HG02973 (cell line): Measurements from ENCODE around the gene GNAL.
"Not testable (repeated sequence)": the region's sequence is repeated elsewhere in the genome, so short reads cannot be mapped to it uniquely, and the experiment has no call there.

ENCODE experiments used
- ATAC-seq: cut with Tn5 transposase; IDR thresholded peaks from one replicate; pipeline ENCODE4 v1.9.1; 2021; ENCODE audit warnings: moderate library complexity; ENCODE audit not compliant: unreplicated experiment

Gene GNAL

DNA sequence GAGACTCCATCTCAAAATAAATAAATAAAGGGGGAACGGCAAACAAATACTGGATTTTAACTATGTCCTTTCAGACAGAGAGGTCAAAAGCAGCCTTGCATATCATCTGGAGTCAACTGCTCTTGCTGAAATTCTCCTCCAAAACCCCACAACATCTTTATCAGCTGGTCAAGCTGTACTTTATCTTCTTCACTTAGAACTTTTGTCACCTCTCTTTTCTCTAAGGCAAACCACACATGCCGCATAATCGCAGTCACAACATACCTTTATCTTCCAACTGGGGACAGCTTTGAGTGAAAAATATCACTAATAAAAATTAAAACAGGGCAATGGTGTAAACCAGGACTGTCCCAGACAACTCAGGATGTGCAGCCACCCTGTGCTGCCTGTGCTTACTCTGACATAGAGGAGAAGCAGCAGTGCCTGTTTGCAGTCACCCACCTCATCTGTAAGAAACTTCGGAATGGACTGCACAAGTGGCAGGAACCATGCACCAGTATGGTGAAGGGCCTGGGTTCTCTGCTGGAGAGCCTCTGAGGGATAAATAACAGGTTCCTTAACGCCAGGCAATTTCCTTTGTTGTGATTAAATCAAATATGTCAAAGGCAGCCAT lies 212.9 kb downstream of the GNAL start:
- ATAC-seq: no peak

DNA sequence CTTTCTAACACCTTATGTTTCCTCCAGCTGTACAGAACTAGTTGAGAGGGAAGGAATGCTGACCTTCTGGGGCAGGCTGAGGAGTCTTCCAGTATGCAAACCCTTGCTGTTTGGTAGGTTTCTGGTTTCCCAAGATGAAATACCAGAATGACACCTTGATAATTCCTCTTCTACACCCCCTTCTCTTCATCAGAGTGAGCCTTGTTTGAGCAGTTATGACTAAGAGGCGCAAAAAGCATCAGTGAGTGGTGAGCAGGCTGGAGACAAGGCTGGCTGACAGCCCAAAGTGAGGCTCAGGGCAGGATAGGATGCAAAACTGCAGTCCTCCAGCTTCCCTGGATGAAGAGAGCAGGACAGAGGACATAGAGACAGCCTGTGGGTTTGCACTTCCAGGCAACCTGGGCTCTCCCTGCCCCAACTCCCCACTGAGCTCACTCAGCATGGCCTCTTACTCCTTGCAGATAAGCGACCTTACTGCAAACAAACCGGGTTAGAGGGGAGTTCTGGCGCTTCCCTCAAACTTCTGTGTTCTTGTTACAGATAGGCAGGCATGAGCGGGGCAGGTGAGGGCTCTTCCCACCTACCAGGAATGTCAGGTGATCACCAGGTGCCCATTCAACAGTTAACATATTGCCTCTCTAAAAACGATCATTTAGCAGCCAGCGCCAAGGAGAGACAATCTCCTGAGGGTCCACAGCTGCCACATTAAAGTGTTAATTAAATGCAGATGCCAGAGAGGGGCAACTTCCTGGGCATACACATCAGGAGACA lies 213.6 kb downstream of the GNAL start:
- ATAC-seq: no peak

DNA sequence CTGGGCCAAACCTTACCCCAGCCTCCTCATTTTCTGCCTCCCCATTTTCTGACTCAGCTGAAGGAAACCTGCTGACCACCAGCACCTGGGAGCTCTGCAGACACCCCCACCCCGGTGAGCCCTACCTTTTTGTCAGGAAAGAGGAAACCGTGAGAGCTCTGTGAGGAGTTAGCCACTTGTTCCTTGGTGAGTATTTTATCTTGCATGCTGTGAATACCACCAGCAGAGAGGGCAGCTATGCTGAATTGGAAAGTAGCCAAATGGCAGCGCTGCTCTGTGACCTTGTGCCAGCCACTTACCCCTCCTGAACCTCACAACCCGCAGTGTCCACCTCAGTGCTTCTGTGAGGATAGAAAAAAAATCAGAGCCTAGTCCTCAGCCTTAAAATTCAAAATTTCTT lies 216.5 kb downstream of the GNAL start:
- ATAC-seq: no peak

DNA sequence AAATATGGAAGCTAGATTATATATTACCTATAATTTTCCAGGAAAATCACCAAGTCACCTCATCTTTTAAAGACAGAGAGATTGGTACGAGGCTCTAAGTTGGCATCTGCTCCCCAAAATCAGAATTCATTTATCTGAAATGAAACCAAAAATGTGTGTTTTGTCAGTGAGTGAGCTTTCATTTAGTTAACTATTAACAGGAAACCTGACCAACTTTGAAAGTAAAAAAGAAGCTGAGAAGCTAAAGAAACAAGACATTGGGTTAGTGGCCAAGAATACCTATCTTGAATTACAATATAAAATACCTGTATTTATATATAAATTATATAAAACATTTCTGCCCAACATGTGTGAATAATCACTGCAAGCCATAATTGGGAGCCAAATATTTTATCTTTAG lies 217.1 kb downstream of the GNAL start:
- ATAC-seq: no peak

DNA sequence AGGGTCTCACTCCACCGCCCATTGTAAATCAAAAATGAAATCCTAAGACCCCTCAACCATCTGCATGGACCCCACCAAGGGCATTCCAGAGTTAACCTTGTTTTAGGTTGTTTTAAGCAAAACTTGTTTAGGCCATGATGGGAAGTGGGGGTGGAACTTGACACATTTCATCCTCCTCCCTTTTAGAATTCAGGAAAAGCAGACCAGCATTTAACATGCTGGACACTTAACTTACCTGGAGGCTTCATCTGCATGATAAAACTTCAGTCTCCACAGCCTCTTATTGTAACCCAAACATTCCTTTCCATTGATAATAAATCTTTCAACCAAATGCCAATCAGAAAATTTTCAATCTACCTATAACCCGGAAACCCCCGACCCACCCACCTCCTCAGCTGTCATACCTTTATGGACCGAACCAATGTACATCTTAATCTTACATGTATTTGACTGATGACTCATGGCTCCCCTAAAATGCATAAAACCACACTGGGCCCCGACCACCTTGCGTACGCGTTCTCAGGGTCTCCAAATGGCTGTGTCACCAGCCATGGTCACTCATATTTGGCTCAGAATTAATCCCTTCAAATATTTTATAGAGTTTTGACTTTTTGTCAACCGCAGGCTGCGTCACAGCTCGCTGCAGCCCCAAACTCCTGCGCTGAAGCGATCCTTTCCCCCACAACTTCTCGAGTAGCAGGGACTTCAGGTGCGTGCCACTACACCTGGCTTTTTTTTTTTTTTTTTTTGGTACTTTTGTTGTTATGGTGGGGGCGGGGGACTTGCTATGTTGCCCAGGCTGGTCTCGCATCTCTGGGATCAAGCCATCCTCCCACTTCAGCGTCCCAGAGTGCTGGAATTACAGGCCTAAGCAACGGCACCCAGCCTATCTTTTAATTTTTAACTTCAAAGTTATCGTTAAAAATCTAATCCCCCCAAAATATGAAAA lies 218.1 kb downstream of the GNAL start:
- ATAC-seq: no peak

DNA sequence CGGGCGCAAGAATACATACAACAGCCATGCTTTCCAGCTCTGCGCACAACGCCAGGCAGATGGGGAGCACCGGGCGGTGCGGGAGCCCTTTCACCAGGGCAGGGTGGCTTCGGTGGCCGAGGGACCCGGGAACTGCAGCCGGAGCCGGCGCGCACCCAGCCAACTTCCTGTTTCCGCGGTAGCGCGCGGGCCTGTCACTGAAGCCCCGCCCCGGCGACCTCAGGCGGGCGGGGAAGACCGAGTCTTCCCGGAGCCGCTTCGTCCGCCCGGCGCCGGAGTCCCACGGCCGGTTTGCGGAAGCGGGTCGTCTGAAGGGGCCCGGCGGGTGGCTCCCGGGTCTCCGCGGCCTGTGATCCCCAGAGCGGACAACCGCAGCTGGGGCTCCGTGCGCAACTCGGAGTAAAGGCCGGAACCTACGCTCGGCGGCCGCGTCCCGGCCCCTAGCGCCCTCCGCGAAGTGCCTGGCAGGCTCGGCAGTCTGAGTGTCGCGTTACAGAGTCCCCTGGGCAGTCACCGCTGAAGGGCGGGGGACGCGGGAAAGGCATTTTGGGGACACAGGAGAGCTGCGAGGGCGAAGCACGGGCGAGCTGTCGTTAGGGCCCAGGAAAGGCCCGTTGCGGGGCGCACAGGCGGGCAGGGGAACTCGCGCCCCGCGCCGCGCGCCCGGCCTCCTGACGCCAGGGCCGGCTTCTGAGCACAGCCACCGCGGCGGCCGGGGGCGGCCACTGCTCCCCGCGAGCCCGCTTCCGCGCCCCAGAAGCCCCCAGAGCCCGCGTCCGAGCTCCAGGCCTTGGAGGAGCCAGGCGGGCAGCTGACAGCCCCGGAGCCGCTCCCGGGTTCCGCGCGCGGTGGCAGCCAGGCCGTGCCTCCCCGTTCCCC lies 219.4 kb downstream of the GNAL start, which contains the start of gene MPPE1:
MPPE1 (minus strand) TSS at position 136 of the 879 bp plus-strand sequence. CDS start 11,053 bp downstream, outside the sequence.
- peak; percentile 83 for ATAC-seq

DNA sequence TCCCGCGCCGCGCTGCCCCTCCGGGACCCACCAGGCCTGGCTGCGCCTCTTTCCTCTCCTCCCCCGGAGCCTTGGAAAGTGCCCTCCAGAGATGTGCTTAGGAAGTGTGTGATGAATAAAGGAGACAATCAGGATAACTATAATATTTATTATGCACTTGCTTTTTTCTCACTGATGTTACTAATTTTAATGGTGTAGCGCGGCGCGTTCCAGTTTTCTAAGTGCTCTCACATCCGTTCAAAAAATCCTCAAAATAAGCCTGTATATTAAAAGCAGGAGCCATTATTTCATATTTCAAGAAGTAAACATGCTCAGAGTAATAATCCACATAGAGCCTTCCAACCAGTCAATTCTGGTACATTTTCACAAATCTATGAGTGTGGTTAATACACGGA lies 220.0 kb downstream of the GNAL start:
- ATAC-seq: no peak

DNA sequence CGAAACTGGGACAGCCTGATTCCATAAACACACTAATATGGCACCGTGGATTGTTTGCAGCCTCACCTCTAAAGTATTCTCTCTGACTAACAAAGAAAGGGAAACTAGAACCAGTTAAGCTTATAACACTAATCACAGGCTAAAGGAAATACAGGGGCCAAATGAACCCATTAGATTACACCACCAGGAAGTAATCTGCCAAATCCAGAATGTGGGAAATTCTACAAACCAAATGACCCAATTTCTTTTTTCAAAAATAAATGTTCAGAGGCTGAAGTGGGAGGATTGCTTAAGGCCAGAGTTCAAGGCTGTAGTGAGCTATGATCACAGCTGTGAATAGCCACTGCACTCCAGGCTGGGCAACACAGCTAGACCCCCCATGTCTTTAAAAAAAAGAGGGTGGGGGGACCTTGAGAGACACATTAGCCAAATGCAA lies 220.5 kb downstream of the GNAL start:
- no peak for ATAC-seq

DNA sequence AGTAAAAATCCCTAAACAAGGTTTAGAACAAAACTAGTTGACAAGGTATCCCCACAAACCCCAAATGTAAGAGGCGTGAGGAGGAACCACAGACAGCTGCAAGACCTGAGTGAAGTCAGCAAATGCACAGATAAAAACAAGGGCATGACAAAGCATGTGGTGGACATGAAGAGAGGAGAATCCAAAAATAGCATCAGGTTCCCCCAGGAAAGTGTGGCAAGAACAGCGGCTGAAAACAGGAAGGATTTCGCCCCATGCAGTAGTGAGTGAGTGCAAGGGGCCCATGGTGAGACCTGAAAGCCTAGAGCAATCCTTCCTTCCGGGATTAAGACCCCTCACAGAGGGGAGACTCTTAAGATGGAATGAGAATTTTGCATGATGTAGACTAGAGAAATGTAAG lies 227.8 kb downstream of the GNAL start:
- ATAC-seq: not testable (repeated sequence)

DNA sequence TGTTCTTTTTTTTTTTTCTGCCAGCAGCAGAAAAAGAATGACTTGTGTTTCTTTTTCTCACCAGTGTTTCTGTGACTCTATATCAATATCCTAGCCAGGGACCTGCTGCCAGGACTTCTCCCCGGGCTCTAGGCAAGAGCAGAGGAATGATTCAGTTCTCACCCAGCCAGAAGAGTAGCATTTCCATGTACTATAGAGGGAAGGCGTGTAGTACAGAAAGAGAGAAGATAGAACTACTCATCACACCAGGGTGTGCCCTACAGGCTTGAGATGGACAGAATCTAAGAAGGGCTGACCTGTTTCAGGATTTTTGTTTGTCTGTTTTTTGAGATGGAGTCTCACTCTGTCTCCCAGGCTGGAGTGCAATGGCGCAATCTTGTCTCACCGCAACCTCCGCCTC lies 230.5 kb downstream of the GNAL start:
- ATAC-seq: not testable (repeated sequence)

DNA sequence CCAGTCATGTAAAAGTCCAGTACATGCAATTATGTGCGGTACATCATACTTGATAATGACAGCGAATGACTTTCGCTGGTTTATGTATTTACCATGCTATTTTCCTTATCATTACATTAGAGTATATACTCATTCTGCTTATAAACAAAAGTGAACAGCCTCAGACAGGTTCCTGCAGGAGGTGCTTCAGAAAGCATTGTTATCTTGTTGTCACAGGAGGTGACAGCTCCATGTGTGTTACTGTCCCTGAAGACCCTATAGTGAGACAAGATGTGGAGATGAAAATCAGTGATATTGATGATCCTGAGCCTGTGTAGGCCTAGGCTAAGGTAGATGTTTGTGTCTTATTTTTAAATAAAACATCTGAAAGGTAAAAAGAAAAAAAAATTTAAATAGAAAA lies 234.4 kb downstream of the GNAL start:
- ATAC-seq: no peak

DNA sequence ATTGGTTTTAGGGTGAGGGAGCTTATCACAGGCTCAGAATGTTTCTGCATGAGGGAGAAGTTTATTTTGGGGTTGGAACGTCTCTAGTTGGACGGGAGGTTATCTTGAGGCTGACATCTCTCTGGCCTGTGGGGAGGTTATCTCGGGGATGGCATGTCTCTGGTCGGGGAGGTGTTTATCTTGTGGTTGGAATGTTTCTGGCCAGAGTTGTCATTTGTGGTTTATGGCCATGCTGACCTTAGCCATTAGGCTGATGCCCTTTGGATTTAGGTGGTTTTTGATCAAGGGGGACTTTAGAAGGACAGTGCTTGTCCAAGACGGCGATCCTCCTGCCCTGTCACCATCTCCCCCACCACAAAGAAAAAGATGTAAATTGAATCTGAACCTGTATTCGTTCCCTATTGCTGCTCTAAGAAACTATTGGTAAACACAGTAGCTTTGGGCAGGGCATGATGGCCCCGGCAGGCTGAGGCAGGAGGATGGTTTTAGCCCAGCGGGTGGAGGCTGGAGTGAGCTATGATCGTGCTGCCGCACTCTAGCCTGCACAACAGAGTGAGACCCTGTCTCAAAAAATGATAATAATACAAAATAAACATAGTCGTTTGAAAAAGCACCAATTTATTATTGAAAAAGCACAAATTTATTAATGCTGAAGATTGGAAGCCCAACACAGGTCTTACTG lies 236.9 kb downstream of the GNAL start:
- no peak for ATAC-seq

DNA sequence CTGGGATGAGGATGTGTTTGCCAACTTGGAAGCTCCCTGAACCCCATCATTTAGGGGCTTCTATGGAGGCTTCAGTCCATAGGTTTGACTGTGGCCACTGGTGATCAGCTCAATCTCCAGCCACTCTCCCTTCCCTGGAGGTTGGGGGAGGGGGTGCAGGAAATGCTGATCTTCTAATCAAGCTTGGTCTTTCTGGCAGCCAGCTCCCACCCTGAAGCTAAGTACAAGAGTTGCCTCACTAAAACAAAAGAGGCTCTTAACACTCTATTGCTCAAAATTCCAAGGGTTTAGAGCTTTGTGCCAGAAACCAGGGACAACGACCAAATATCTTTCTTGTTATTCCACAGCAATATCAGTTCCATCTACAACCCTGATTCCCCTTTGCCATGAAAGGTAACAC lies 238.4 kb downstream of the GNAL start:
- no peak for ATAC-seq

DNA sequence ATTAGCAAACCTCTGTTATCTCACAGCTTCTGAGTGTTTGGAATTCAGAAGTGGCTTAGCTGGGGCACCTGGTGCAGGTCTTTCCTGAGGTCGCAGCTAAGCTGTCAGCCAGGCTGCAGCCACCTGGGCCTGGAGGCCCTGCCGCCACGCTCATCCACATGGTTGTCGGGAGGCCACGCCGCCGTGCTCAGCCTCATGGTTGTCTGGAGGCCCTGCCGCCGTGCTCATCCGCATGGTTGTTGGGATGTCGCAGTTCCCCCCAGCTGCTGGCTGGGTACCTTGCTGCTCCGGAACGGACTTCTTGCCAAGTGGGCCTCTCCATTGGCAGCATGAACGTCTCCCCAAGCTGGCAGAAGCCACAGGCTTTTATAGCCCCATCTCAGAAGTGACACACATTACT lies 243.3 kb downstream of the GNAL start:
- ATAC-seq: no peak
